GM21717 (cell line): ENCODE data around the gene TPSB2.
"Not testable (repeated sequence)": the region's sequence is repeated elsewhere in the genome, so short reads cannot be mapped to it uniquely, and the experiment has no call there.

Experiments used
- ATAC-seq: cut with Tn5 transposase; IDR thresholded peaks from one replicate; pipeline ENCODE4 v1.9.1; 2021; ENCODE audit warnings: mild to moderate bottlenecking, moderate library complexity; ENCODE audit not compliant: unreplicated experiment

TPSB2 gene

GRCh38 chr16:1243907-1244850, 14.2 kb upstream of the TPSB2 start:
- not testable (repeated sequence) for ATAC-seq

- not testable (repeated sequence) for ATAC-seq
These were observed 13.4 kb upstream of the TPSB2 start for GRCh38 chr16:1243363-1243762.

- not testable (repeated sequence) for ATAC-seq
These were observed 11.1 kb upstream of the TPSB2 start for GRCh38 chr16:1241081-1241480.

DNA sequence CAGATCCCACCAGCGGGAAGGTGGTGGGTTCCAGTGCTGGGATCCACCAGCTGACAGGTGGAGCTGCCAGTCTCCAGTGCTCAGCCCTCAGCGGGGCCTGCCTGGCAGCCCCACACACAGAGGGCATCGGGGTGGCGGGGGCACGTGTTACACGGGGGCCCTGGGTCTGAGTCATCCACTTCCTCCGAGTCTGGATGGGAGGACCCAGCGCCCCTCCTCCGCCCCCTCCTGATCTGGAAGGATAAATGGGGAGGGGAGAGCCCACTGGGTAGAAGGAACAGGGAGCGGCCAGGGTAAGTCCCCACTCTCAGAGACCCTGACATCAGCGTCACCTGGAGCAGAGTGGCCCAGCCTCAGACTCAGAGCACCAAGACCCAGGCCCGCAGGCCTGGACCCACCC, 10.5 kb upstream of the TPSB2 start, which contains the start of gene TPSAB1:
Gene TPSAB1 (plus strand): TSS at position 270 of the 400 bp plus-strand sequence. CDS start 234 bp downstream, outside the sequence.
- ATAC-seq, result not testable (repeated sequence)

DNA sequence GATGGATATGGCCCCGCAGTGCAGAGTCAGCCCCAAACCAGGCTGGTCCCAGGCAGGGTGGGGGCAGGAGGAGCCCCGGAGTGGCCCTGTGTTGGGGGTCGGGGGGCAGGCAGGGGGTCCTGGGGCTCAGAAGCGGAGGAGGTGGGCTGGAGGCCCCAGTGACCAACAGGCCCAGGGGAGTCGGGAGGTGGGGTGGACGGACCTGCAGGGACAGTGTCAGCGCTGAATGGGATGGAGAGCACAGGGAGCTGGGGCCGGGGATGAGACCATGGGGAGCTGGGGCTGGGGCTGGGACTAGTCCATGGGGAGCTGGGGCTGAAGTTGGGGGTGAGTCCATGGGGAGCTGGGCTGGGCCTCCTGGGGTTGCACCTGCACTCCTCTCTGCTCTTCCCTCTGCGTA, 9.6 kb upstream of the TPSB2 start:
- not testable (repeated sequence) for ATAC-seq

- ATAC-seq, result not testable (repeated sequence)
These were observed 8.9 kb upstream of the TPSB2 start for GRCh38 chr16:1238909-1239308.

- no peak for ATAC-seq
These were observed 8.0 kb upstream of the TPSB2 start for GRCh38 chr16:1237990-1238389.

DNA sequence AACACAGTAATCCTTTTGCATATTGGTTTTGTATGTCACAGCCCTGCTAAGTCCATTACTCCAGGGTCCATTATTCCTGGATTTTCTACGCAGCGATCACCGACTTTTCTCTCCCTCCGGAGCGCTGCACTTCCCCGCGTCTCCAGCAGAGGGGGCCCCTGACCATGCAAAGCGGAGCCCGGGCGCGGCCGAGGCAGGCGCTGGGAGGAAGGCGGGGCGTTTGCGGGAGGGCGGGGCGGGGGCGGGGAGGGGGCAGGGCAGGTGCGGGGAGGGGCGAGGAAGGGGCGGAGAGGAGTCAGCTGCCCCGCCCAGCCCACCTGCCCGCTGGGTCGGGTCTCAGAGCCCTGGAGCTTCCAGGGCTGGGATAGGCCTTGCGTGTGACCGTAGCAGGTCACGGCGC, 6.7 kb upstream of the TPSB2 start:
- ATAC-seq, result not testable (repeated sequence)

GRCh38 chr16:1232049-1232748, 2.2 kb upstream of the TPSB2 start:
- not testable (repeated sequence) for ATAC-seq

GRCh38 chr16:1231301-1231700, 1.3 kb upstream of the TPSB2 start:
- not testable (repeated sequence) for ATAC-seq

GRCh38 chr16:1230471-1231212, 658 bp upstream of the TPSB2 start:
- ATAC-seq, result not testable (repeated sequence)

DNA sequence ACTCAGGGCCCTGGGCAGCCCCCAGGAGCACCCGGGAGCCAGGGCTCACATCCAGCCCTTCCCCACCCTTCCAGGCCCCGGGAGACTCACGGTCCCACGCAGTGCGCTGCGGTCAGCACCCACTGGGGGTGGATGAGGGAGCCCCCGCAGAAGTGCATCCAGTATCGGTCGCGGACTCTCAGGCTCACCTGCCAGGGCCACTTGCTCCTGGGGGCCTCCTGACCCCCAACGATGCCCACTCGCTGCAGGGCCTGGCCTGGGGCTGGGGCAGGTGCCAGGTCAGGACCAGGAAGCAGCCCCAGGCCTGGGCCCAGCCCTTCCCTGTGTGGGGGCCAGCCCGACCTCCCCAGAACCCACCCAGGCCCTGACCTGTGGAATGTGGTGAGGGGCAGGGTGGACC, 508 bp downstream of the TPSB2 start:
- ATAC-seq, result not testable (repeated sequence)

DNA sequence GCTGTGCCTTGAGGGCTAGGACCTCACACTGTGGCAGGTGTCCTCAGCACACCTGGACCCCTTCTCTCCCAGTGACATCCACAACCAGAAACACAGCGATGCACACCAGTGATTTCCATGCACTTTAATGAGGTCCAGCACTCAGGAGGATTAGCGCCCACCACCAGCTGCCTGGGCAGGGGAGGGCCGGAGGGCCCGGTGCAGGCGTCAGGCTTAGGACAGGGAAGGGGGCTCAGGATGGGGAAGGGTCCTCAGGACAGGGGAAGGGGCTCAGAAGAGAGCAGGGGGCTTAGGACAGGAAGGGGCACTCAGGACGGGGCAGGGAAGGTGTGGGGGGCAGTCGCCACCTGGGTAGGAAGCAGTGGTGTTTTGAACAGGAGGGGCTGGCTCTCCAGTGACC, 1.8 kb downstream of the TPSB2 start:
- not testable (repeated sequence) for ATAC-seq

DNA sequence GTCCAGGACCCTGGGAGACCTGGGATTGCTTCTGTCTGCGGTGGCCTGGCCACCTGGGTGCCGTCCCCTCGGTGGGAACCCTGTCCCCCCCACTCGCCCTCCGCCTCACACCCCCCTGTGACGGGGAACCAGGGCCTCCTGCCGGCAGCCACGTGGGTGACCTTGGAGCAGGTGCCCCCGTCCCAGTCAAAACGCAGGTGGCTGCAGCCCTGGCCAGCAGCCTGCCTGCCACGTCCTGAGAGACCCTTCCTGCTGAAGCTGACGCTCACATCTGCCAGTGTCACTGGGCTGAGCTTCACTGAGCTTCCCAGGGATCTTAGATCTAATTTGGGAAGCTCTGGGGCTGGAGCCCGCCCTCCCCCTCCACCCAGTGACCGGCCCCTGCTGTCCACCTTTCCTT, 3.3 kb downstream of the TPSB2 start:
- not testable (repeated sequence) for ATAC-seq

DNA sequence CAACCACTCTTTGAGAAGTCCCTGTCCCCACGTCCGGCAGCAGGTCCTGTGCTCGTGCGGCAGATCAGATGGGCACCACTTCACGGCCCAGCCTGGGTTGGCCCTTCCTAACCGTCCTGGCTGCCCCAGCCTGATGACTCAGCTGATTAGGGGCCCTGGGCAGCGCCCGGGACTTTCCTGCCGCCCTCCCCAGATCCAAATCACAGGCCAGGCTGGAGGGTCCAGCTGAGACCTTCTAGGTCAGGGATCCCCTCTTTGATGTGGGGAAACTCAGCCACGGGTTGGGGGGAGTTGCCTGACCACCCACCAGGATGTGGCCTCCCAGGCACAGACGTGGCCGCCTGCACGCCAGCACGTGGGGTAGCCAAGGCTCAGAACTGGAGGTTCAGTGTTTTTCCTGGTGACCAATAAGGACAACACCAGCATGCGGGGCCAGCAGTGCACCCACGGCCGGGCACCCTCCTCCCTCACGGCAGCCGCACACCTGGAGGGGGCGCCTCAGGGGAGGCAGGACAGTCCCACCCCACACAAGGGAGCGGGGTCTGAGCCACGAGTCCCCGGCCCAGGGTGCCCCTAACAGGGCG, 4.2 kb downstream of the TPSB2 start:
- not testable (repeated sequence) for ATAC-seq

DNA sequence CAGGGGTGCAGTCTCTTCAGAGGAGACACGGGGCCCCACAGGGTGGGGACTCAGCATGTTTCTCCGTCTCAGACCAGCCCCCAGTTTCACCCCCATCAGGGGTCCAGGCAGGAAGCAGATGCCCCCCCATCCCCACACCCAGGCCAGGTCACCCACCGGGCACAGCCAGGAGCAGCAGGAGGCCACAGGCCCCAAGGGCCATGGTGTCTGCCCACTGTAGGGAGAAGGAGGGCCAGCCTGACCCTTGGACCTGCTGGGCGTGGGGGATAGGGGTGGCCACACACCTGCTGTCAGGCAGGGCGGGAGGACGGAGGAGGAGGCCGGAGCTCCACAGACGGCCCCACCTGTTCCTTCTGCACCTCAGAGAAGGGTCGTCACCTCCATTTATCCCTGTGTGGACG, 4.9 kb downstream of the TPSB2 start, which contains the start of gene TPSG1:
Gene TPSG1 (minus strand): TSS at position 218 of the 401 bp plus-strand sequence. CDS start 16 bp downstream, at position 202.
- no peak for ATAC-seq

GRCh38 chr16:1224558-1224957, 5.4 kb downstream of the TPSB2 start:
- no peak for ATAC-seq

DNA sequence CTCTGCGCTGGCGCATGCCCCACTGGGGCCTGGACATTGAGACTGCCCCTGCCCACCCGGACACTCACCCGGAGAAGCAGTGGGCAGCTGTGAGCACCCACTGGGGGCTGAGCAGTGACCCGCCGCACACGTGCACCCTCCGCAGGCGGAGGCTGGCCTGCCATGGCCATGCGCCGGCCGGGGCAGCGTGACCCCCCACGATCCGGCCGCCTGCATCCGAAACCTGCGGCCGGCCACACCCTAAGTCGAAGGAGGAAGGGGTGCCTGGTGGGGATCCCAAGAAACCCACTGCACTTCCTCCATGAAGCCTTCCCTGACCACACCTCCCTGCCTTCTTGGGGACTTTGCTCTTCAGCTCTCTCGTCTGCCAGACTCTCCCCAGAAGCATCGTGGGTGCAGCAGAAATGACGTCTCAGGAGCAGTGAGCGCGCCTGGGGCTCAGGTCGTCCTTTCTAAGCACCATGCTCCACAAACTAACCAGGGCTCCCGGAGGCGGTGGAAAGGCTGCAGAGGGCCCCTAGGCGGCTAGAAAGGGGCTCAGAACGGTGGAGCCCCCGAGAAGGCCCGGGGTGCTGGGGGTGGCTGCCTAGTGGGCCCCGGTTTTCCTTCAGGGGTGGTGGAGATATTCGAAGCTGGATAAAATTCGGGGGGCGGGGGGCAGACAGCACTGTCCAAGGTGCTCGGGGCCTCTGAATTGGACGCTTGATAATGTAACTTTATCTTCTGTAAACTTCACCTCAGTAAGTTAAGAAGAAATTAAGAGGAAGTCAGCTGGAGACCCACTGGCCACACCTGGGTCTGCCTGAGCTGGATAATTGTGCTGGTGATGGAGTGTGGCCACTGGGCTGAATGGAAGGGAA, 6.4 kb downstream of the TPSB2 start:
- ATAC-seq, result no peak

- no peak for ATAC-seq
These were observed 7.2 kb downstream of the TPSB2 start for GRCh38 chr16:1222553-1223354.
